ENCODE data around the gene SLC16A5. TPM values are rescaled to one million over a fixed set of nuclear protein-coding genes. Genes with fewer than 3 reads are reported as not detected.
"Not testable (repeated sequence)": the region's sequence is repeated elsewhere in the genome, so short reads cannot be mapped to it uniquely, and the experiment has no call there.

The SLC16A5 gene
- total RNA-seq, 4 donors from 2014 or later, result 1.5 to 7.9 (median 6.9) TPM

DNA sequence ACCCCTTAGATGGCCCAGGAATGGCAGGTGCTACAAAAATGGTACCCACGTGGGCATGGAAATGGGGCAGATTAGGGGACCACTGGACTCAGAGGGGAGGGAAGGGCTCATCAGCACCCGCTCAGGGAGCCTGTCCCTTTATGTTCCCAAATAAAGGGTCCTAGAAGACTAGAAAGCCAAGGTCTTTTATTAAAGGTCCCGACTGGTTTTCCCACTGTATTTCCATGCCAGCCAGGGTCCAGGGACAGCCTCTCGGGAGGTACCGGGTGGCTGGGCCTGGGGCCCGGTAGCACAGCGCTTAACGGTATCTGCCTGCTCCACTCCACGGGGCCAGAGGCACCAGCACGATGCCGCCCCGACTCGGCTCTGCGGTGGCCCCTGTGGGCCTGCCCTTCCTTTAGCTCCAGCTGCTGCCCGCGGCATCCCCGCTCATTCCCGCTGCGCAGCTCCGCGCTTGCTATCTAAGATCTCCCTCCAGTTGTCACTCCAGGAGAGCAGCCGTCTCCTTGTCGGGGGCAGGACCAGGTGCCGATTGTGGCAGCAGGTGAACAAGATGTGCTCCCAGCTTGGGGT, 42.4 kb downstream of the SLC16A5 start:
- no peak for ATAC-seq
- peak overlapping the region in 3 of 4 donors; percentile 78 to 92 (median 88) for H3K4me3 ChIP-seq
- DNase-seq, result no peak
- H3K27me3 ChIP-seq, result no peaks in the 10 kb centered on the region
- H3K9me3 ChIP-seq, result no peaks in the 10 kb centered on the region
- H3K4me1 ChIP-seq, result peaks cover 0 to 12% of the 10 kb centered on the region in 2 donors
- TF ChIP-seq, protein P1, sequence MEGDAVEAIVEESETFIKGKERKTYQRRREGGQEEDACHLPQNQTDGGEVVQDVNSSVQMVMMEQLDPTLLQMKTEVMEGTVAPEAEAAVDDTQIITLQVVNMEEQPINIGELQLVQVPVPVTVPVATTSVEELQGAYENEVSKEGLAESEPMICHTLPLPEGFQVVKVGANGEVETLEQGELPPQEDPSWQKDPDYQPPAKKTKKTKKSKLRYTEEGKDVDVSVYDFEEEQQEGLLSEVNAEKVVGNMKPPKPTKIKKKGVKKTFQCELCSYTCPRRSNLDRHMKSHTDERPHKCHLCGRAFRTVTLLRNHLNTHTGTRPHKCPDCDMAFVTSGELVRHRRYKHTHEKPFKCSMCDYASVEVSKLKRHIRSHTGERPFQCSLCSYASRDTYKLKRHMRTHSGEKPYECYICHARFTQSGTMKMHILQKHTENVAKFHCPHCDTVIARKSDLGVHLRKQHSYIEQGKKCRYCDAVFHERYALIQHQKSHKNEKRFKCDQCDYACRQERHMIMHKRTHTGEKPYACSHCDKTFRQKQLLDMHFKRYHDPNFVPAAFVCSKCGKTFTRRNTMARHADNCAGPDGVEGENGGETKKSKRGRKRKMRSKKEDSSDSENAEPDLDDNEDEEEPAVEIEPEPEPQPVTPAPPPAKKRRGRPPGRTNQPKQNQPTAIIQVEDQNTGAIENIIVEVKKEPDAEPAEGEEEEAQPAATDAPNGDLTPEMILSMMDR (IDR thresholded peaks at IDR 0.05 in 4 of 5, conservative IDR thresholded peaks at IDR 0.05 in 1 of 5), result no peak
- TF ChIP-seq POLR2A (IDR thresholded peaks at IDR 0.05), result no peak
- peaks cover 0 to 9% of the 10 kb centered on the region in 2 donors for H3K36me3 ChIP-seq
- intact Hi-C loops (cut with DNase I; ENCODE audit: low total_unique reads), result loop anchor here (2.0 to 5.0 kb wide), 2 partner anchors 25 to 52 kb away; partner anchors contain the start of genes JPT1 and SUMO2
- peak overlapping the region; percentile 86 to 96 (median 90) for H3K27ac ChIP-seq
- in situ Hi-C loops (cut with MboI; ENCODE audit: low sequenced_read_pairs in 4 of 4), result no loop called here

DNA sequence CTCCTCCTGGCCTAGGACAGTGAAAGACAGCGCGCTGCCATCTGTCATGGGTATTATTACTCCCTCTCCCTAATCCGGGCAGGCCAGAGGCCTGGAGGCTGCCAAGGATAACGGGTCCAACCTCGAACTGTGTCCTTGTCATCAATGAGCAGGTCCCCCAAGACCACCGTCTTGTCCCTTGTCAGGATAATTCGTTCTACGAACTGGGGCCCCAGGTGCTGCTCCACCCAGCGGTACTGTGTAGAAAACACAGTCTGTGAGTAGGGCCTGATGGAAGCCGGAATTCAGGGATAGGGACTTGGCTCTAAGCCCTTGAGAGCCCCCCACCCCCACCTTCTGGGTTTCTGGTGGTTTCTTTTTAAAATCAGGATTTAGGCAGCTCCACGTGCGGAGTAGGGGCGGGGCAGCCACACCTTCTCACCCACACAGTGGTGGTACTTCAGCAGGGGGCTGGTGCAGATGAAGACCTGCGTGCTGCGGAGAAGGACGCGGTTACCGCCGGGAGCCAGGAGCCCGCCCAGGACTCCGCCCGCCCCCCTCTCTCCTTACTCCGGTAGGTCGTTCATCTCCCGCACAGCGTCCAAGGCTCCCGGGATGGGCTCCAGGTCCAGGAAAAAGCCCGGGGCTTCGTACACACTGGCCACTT, 43.0 kb downstream of the SLC16A5 start:
- ATAC-seq, result peak; percentile 53 to 61
- intact Hi-C loops (cut with DNase I; ENCODE audit: low total_unique reads), result loop anchor here (1.0 to 5.0 kb wide), 4 partner anchors 16 to 70 kb away; partner anchors contain the start of genes JPT1 and SUMO2

DNA sequence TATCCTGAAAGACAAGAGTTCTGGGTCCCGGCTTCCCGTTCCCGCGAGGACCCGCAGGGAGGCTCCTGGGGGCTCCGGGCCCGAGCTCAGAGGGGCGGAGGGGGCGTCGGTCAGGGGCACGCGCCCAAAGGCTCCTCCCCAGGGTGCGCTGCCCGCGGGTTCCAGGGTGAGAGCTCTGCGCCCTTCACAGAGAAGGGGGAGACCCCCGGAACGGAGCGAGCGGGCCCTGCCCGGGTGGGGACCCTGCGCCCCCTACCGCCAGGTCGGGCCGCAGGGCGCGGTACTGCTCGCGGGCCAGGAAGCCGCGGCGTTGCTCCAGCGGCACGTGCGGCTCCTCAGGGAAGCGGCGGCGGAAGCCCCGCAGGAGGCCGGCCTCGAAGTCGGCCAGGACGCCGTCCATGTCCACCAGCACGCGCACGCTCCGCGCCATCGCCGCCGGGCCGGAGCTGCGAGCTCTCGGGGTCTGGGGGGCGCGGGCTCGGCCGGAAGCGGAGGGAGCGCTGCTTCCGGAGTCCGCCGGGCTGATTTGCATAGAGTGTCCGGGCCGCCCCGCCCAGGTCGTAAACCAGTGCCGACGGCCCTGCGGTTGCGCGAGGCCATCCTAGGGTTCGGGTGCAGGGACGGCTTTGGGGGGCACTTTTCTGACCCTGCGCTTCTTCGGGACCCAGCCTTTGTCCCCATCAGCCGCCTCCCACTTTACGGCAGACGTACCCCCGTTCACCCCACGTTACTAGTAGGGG, 43.7 kb downstream of the SLC16A5 start, which contains the start of gene NT5C:
Gene NT5C (minus strand): TSS at position 465 of the 740 bp plus-strand sequence. CDS start 35 bp downstream, at position 430.
- in situ Hi-C loops (cut with MboI; ENCODE audit: low sequenced_read_pairs in 4 of 4) (no loop called here), intact Hi-C loops (cut with DNase I; ENCODE audit: low total_unique reads) (loop anchor here (1.0 to 5.0 kb wide), 4 partner anchors 17 to 71 kb away; partner anchors contain the start of genes JPT1 and SUMO2)
- TF ChIP-seq POLR2A (IDR thresholded peaks at IDR 0.05), result peak; percentile 36 to 72
- TF ChIP-seq, protein P1 (IDR thresholded peaks at IDR 0.05 in 4 of 5, conservative IDR thresholded peaks at IDR 0.05 in 1 of 5), result peak; percentile 74 to 82 (median 76)

More for the DNA sequence above, 43.0 kb downstream of the SLC16A5 start:
- Histone ChIP-seq H3K4me3 (peak overlapping the region; percentile 78 to 92 (median 90)), H3K36me3 (peaks cover 0 to 9% of the 10 kb centered on the region in 2 donors), H3K27ac (peak overlapping the region; percentile 86 to 96 (median 90)), H3K4me1 (peaks cover 0 to 12% of the 10 kb centered on the region in 2 donors), H3K9me3 (no peaks in the 10 kb centered on the region), H3K27me3 (no peaks in the 10 kb centered on the region)
- in situ Hi-C loops (cut with MboI; ENCODE audit: low sequenced_read_pairs in 4 of 4), result no loop called here
- no peak for DNase-seq
- TF ChIP-seq, protein P1 (IDR thresholded peaks at IDR 0.05 in 4 of 5, conservative IDR thresholded peaks at IDR 0.05 in 1 of 5), result no peak
- no peak for TF ChIP-seq POLR2A (IDR thresholded peaks at IDR 0.05)

DNA sequence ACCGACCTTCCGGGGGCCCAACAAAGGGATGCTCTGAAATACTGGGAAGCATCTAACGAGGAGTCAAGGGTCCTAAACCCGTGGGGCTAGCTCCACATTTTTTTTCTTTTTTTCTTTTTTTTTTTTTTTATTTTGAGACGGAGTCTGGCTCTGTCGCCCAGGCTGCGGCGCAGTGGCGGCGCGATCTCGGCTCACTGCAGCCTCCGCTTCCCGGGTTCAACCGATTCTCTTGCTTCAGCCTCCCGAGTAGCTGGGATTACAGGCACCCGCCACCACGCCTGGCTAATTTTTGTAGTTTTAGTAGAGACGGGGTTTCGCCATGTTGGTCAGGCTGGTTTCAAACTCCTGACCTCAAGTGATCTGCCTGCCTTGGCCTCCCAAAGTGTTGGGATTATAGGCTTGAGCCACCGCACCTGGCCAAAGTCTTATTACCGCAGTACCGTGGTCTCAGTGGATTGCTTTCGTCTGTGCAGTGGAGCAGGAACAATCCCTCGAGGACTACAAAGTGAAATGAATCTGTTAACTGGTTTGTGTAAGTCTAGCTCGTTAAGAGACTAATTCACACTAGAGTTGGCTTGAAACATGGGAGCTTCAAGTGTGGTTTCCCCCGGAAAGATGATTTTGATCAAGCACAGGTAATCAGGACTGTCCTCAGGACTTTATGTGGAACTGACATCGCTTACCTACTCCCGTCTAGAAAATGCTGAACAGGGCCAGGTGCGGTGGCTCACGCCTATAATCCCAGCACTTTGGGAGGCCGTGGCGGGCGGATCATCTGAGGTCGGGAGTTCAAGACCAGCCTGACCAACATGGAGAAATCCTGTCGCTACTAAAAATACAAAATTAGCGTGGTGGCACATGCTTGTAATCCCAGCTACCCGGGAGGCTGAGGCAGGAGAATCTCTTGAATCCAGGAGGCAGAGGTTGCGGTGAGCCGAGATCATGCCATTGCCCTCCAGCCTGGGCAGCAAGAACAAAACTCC, 44.6 kb downstream of the SLC16A5 start:
- DNase-seq; in situ Hi-C loops (cut with MboI; ENCODE audit: low sequenced_read_pairs in 4 of 4); ATAC-seq; H3K27me3 ChIP-seq; H3K9me3 ChIP-seq; H3K36me3 ChIP-seq: not testable (repeated sequence)
- intact Hi-C loops (cut with DNase I; ENCODE audit: low total_unique reads), result loop anchor here (5.0 kb wide), 1 partner anchor 50 kb away; the partner anchor contains the start of gene SUMO2
- Histone ChIP-seq H3K27ac (peak overlapping the region; percentile 86 to 96 (median 90)), H3K4me3 (peak overlapping the region; percentile 78 to 92 (median 90)), H3K4me1 (peaks cover 0 to 12% of the 10 kb centered on the region in 2 donors)

More for the DNA sequence above, 43.7 kb downstream of the SLC16A5 start, which contains the start of gene NT5C:
- ATAC-seq, result peak; percentile 90 to 91
- no peaks in the 10 kb centered on the region for H3K9me3 ChIP-seq
- H3K27me3 ChIP-seq, result no peaks in the 10 kb centered on the region
- peak; percentile 62 to 77 for DNase-seq
- H3K4me3 ChIP-seq, result peak within 1 kb of the TSS; percentile 78 to 92 (median 90)
- H3K27ac ChIP-seq, result peak within 1 kb of the TSS; percentile 86 to 96 (median 90)
- peaks cover 0 to 12% of the 10 kb centered on the region in 2 donors for H3K4me1 ChIP-seq
- peaks cover 0 to 9% of the 10 kb centered on the region in 2 donors for H3K36me3 ChIP-seq
